GM21390 (cell line): ENCODE results near the gene OR4S1.
"Not testable (repeated sequence)": the region's sequence is repeated elsewhere in the genome, so short reads cannot be mapped to it uniquely, and the experiment has no call there.

ENCODE experiments used
- ATAC-seq: cut with Tn5 transposase; IDR thresholded peaks from one replicate; pipeline ENCODE4 v1.9.1; 2021; ENCODE audit not compliant: unreplicated experiment

The OR4S1 gene, protein sequence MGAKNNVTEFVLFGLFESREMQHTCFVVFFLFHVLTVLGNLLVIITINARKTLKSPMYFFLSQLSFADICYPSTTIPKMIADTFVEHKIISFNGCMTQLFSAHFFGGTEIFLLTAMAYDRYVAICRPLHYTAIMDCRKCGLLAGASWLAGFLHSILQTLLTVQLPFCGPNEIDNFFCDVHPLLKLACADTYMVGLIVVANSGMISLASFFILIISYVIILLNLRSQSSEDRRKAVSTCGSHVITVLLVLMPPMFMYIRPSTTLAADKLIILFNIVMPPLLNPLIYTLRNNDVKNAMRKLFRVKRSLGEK

DNA sequence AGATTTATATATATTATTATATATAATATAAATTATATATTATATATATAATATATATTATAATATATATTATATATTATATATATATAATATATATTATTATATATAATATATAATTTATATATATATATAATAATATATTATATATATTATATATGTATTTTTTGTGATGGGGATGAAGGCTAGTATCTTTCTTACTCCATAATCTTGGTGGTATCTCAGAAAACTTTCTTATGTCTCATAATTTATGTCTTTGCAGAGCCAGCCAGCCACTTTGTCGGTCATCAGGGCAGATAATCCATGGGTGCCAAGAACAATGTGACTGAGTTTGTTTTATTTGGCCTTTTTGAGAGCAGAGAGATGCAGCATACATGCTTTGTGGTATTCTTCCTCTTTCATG, at the start of gene OR4S1:
Gene OR4S1, plus strand, starts transcription at position 301 of the 400 bp plus-strand sequence. Its CDS starts 0 bp downstream, at position 301.
- ATAC-seq = no peak

DNA sequence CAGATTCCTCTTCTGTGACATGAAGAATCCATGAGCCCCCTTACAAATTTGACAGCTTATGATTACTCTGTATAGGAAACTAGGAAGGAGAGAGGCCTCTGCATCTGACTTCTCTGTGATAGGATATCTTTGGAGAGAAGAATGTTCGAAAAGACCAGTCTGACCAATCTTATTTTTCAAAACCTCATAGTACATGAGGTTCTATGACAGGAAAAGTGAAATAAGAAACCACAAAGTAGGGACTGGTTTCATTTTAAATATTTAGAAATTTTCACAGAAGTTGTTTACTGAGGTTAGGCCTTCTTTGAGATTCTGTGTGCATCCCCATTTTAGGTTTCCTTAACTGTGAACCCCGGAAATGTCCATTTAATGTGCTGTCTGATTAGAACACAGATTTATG, 44.4 kb upstream of the OR4S1 start:
- ATAC-seq = no peak

DNA sequence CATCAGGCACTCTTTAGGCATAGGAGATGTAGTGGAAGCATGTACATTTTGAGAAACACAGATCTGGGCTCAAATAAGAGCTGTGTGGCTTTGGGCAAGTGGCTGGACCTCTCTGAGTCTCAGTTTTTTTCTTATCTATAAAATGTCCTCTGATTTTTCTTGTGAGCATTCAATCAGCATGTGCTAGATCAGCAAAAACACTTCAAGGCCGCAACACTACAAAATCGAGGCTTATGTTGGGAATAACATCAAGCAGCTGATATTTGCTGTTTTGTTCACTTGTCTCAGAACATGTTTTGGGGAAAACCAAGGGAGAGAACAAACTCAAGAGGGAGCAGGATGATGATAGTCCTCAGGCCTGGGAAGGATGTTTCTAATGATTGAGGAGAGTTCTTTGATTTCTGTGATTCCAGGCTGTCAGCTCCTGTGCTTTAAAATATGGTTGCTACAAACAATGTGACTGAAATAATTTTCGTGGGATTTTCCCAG, 42.6 kb upstream of the OR4S1 start, which contains the start of gene OR4X1:
Gene OR4X1, plus strand, starts transcription at position 439 of the 489 bp plus-strand sequence. Its CDS starts 0 bp downstream, at position 439.
- no peak for ATAC-seq

DNA sequence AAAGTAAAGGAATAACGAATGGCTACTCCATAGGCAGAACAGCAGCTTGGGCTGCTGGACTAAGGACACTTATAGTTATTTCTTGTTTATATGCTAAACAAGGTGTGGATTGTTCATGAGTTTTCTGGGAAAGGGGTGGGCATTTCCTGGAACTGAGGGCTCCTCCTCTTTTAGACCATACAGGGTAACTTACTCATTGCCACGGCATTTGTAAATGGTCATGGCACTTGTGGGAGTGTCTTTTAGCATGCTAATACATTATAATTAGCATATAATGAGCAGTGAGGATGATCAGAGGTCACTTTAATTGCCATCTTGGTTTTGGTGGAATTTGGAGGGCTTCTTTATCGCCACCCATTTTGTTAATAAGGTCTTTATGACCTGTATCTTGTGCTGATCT, 35.4 kb upstream of the OR4S1 start:
- ATAC-seq = no peak

DNA sequence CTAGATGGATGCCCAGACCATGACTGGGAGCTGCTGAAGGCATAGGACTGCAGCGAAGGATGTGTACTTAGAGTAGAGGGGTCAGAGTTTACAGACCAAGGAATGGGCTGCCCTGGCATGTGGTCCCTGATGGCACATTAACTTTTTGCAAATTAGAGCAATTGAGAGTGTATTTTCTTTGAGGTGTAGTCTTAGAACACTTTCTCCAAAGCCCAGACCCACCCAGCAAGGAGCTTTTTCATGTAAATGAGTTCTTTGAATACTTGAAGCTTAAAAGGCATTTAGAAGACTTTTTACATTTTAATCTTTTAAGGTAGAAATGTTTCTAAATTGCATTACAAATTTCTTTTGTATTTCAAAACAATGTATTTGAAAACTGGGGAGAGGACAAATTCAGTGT, 33.4 kb upstream of the OR4S1 start:
- no peak for ATAC-seq

DNA sequence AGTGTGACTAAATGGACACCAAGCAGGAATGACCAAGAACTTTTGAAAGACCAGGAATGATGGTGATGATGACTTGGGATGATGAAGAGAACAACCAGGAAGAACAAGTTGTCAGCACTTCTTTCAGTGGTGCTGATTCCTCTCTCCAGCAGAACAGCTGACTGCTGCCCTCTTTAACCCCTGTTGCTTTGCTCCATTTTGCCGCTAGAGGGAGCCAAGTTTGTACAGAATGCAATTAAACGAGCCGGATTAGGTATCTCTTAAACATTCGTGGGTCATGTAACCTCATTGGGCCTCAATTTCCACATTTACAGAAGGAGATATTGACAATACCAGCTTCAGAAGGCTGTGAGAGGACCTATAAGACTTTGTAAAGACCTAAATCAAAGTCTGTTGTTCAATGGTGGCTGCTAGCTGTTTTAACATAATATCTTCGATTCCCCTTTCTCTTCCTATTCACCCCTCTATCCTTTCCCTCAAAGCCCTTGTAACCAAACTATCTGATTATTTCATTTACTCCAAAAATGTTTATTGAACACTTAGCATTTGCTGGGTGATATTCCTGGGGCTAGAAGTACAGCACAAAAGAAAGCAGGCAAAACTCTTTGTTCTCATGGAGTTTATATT, 1.9 kb downstream of the OR4S1 start:
- ATAC-seq = peak; percentile 92

DNA sequence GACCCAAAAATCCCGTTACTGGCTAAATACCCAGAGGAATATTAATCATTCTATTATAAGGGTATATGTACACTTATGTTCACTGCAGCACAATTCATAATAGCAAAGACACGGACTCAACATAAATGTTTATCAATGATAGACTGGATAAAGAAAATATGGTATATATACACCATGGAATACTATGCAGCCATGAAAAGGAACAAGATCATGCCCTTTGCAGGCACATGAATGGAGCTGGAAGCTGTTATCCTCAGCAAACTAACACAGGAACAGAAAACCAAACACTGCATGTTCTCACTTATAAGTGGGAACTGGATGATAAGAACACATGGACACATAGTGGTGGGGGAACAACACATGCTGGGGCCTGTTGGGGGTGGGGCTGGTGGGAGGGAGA, 7.6 kb downstream of the OR4S1 start:
- not testable (repeated sequence) for ATAC-seq

DNA sequence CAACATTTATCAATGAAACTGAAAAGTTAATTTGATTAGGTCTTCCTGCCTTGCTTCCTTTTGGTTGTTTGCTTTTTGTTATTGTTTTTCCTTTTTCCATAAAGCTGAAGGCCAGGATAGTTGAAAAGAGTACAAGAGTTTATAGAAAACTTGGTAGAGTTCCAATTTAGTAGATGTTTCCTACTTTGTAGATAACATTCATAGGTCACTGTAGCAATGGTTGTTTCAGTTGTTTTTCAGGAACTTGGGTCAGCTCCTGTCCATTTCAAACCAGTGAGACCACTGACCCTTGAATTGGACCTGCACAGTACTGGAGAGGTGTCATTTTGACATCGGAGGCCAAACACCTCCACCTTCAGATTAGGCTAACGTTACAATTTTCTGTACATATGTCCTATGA, 13.8 kb downstream of the OR4S1 start:
- ATAC-seq = not testable (repeated sequence)

DNA sequence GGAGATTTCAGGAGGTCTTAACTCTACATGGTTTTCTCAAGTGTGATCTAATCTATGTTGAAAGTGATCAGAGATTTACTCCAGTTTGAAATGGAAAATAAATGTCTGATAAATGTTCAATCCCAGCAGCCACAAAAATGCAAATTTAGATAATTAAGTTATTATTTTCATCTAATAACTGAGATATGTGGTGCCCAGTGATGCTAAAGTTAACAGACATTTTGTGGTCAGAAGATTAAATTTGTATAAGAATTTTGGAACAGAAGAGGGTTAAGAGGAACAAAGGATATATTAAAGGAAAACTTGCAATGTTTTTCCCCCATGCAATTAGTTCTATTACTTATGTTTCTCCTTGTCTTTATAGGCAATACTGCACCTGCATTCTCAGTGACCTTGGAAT, 18.6 kb downstream of the OR4S1 start, which contains the start of gene OR4C3:
Gene OR4C3, plus strand, starts transcription at position 301 of the 400 bp plus-strand sequence. CDS start 102 bp downstream, outside the sequence.
- ATAC-seq = not testable (repeated sequence)

DNA sequence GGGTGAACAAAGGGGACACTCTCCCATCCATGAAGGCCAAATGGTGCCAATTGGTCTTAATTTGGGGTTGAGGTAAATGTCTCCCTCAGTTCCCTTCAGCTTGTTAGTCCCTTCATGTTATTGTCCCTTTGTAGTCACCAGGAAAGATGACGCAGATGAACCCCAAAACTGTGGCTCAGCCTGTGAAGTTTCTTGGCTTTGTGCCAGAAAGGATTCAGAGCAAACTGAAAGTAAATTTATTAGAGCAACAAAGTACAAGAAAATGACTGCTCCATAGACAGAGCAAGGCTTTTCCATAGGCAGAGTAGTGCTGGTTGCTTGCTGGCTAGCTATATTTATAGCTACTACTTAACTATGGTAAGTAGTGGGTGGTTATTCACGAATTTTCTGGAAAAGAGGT, 35.4 kb downstream of the OR4S1 start:
- ATAC-seq = no peak

DNA sequence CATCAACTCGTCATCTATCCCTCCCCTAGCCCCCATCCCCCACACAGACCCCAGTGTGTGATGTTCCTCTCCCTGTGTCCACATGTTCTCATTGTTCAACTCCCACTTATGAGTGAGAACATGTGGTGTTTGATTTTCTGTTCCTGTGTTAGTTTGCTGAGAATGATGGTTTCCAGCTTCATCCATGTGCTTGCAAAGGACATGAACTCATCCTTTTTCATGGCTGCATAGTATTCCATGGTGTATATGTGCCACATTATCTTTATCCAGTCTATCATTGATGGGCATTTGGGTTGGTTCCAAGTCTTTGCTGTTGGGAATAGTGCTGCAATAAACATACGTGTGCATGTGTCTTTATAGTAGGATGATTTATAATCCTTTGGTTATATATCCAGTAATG, 36.5 kb downstream of the OR4S1 start:
- not testable (repeated sequence) for ATAC-seq

DNA sequence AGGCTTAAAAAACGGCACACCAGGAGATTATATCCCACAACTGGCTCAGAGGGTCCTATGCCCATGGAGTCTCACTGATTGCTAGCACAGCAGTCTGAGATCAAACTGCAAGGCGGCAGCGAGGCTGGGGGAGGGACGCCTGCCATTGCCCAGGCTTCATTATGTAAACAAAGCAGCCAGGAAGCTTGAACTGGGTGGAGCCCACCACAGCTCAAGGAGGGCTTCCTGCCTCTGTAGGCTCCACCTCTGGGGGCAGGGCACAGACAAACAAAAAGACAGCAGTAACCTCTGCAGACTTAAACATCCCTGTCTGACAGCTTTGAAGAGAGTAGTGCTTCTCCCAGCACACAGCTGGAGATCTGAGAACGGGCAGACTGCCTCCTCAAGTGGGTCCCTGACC, 40.3 kb downstream of the OR4S1 start:
- not testable (repeated sequence) for ATAC-seq

DNA sequence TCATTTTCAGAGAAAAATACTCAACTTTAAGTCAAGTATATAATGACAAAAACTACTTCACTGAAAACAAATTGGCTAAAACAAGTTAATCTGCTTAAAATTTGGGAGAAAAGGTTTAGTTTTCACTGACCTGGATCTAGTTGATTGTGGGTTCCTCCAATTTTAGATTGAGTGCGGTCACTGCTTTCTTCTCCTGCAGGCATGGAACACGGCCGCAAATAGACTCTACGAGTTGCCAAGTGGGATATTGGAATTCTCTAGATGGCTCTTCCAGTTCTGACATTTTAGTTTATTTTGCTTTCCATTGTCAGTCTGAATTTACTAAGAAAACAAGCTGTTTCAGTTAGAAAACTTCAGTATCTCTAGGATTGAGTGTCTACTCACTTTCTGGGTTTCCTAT, 48.0 kb downstream of the OR4S1 start:
- ATAC-seq = no peak

DNA sequence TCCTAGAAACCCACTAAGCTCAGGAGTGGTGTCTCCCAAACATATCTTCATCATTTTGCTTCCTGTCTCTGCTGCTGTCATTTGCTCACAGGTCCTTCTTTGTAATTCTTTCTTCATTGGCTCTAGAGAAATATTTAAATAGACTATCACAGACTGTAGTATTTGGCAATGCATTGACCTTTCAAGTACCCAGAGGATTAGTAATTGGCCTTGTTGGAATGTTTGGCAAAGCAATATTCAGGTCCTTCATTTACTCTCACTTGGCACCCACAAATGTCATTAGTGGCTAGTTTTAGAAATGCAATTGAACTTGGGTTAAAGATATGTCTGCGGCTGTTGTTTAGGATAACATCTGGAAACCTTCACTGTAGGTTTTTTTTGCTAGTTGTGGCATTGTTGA, 48.7 kb downstream of the OR4S1 start:
- ATAC-seq = no peak
